Measurements from ENCODE around the gene STRADA. TPM values are rescaled to one million over a fixed set of nuclear protein-coding genes. Genes with fewer than 3 reads are reported as not detected.
"Not testable (repeated sequence)": the region's sequence is repeated elsewhere in the genome, so short reads cannot be mapped to it uniquely, and the experiment has no call there.

STRADA gene
- total RNA-seq, 3 donors from 2014 or later: 35.8 to 37.7 (median 35.9) TPM

DNA sequence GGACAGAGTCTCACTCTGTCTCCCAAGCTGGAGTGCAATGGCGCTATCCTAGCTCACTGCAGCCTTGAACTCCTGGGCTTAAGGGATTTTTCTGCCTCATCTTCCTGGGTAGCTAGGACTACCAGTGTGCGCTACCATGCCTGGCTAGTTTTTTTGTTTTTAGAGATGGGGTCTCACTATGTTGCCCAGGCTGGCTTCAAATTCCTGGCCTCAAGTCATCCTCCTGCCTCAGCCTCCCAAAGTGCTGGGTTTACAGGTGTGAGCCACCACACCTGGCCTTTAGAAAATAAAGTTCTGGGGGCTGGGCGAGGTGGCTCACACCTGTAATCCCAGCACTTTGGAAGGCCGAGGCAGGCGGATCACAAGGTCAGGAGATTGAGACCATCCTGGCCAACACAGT, 21.4 kb downstream of the STRADA start:
- DNase-seq; H3K27me3 Mint-ChIP-seq (ENCODE audit: low read depth); H3K4me3 Mint-ChIP-seq; H3K4me1 Mint-ChIP-seq (ENCODE audit: low read depth); ATAC-seq; H3K9me3 Mint-ChIP-seq; H3K36me3 Mint-ChIP-seq (ENCODE audit: insufficient read depth): not testable (repeated sequence)

- no peak for ATAC-seq
- H3K4me3 Mint-ChIP-seq: no peak overlapping the region
Measured at GRCh38 chr17:63718988-63719387, 22.6 kb downstream of the STRADA start.

DNA sequence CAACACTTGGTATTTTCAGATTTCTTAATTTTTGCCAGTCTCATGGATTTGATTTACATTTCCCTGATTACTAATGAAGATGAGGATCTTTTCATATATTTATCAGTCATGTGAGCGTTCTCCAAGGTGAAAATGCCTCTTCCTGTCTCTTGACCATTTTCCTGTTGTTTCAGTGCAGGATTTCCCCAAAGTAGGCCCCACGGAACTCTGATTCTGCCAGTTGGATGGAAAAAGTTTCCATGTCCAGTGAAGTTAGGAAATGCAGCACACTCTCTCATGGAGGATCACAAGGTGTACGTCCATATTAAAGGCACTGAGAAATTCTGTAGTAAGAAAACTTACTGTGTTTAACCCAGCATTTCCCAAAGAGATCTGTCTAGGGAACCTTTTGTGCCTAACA, 25.2 kb downstream of the STRADA start:
- DNase-seq (no peak), ATAC-seq (no peak)
- Mint-ChIP-seq H3K9me3 (no peaks in the 10 kb centered on the region), H3K4me1 (ENCODE audit: low read depth) (no peaks in the 10 kb centered on the region), H3K36me3 (ENCODE audit: insufficient read depth) (peaks cover 12% of the 10 kb centered on the region), H3K4me3 (no peak overlapping the region), H3K27me3 (ENCODE audit: low read depth) (no peaks in the 10 kb centered on the region)

More at GRCh38 chr17:63718988-63719387, 22.6 kb downstream of the STRADA start:
- DNase-seq: no peak
- H3K27me3 Mint-ChIP-seq (ENCODE audit: low read depth): no peaks in the 10 kb centered on the region
- H3K36me3 Mint-ChIP-seq (ENCODE audit: insufficient read depth): peaks cover 6% of the 10 kb centered on the region
- no peaks in the 10 kb centered on the region for H3K9me3 Mint-ChIP-seq
- H3K4me1 Mint-ChIP-seq (ENCODE audit: low read depth): no peaks in the 10 kb centered on the region

DNA sequence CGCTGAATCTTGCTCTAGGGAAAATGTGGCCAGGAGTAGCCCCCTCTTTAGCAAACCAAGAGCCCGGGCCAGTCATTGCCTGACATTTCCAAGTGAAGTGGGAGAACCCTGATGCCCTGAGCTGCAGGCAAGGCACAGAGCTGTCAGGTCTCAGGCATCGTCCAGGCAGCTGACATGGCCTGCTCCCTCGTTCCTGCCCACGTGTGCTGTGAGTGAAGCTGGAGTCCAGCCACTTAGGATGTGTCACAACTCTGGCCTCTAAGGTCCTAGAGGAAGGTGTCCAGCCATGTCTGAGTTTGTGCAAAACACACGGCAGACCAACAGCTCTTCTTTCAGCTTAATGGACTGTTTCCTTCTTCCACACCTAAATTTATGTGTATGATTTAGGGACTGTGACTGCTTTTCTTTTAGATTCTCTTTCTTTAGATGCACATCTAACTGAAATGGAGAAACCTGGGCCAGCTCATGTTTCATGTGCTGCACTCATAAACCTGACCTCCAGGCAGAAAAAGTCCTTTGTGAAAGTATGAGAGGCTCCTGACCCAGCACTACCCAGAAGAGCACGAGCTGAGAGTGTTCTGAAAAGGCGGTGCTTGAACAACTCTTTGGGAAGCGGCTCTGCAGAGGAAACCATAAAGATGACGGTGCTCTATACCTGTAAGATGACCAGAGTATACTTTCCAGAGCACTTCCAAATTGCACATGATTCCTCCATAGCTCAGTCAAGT, 26.9 kb downstream of the STRADA start:
- peaks cover 12% of the 10 kb centered on the region for H3K36me3 Mint-ChIP-seq (ENCODE audit: insufficient read depth)
- no peaks in the 10 kb centered on the region for H3K27me3 Mint-ChIP-seq (ENCODE audit: low read depth)
- no peak overlapping the region for H3K4me3 Mint-ChIP-seq
- DNase-seq (no peak), ATAC-seq (no peak)
- H3K9me3 Mint-ChIP-seq: no peaks in the 10 kb centered on the region
- peaks cover 10% of the 10 kb centered on the region for H3K4me1 Mint-ChIP-seq (ENCODE audit: low read depth)

GRCh38 chr17:63709110-63709509, 32.5 kb downstream of the STRADA start:
- Mint-ChIP-seq H3K27me3 (ENCODE audit: low read depth) (no peaks in the 10 kb centered on the region), H3K4me3 (no peak overlapping the region), H3K36me3 (ENCODE audit: insufficient read depth) (peaks cover 16% of the 10 kb centered on the region), H3K9me3 (no peaks in the 10 kb centered on the region), H3K4me1 (ENCODE audit: low read depth) (peaks cover 59% of the 10 kb centered on the region)
- ATAC-seq (no peak), DNase-seq (no peak)

GRCh38 chr17:63707151-63707550, 34.4 kb downstream of the STRADA start:
- H3K36me3 Mint-ChIP-seq (ENCODE audit: insufficient read depth): peaks cover 18% of the 10 kb centered on the region
- no peaks in the 10 kb centered on the region for H3K27me3 Mint-ChIP-seq (ENCODE audit: low read depth)
- no peak for DNase-seq
- no peak for ATAC-seq
- no peaks in the 10 kb centered on the region for H3K9me3 Mint-ChIP-seq
- peaks cover 79% of the 10 kb centered on the region for H3K4me1 Mint-ChIP-seq (ENCODE audit: low read depth)
- peak overlapping the region; percentile 31 for H3K4me3 Mint-ChIP-seq

DNA sequence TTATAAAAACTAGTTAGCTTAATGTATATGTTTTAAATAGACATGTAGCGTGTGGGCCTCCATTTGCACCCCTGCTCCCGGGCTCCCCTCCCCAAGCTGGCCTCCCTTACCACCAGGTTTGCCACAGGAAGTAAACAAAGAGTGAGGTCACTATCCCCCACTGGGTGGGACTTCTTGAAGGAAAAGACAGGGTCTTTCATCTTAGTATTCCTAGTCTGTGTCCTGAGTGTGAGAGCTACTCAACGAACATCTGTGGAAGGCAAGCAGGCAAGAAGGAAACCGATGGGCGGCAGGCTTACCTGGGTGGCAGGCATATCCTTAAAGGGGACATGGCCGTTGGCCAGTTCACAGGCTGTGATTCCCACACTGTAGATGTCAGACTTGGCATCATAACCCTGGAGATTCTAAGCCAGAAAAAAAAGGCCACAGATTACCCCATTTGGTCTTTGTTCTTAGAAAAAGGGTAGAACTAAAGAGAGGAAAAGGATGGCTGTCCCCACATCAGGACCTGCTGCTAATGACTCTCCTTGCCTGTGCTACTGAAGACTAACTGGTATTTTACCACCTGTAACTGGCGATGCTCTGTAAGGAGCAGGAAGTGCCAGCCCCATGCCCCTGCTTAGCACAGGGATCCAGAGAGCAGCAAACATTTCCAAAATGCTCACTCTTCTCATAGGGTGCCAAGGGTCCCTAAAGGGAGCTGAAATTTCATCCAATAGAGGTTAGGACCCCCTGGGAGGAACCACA, 35.1 kb downstream of the STRADA start:
- DNase-seq: no peak
- no peak for ATAC-seq
- H3K9me3 Mint-ChIP-seq: no peaks in the 10 kb centered on the region
- peaks cover 18% of the 10 kb centered on the region for H3K36me3 Mint-ChIP-seq (ENCODE audit: insufficient read depth)
- H3K27me3 Mint-ChIP-seq (ENCODE audit: low read depth): no peaks in the 10 kb centered on the region
- peak overlapping the region; percentile 11 for H3K4me3 Mint-ChIP-seq
- H3K4me1 Mint-ChIP-seq (ENCODE audit: low read depth): peaks cover 84% of the 10 kb centered on the region

DNA sequence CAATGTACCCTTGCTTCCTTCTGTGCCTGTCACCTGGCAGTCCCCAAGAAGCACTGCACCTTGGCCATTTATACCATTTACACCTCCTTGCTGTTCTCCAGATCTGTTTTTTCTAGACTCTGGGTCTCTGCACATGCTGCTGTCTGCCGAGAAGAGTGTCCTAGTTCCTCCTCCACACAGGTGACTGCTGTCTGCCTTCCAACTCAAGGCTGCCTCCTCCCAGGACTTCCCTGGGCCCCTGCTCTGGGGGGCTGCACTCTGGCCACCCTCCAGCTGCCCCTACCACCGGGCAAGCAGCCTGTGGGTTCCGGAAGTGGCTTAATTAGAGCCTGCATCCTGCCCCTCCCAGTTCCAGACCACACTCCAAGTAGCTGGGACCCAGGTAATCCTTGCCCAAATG, 35.9 kb downstream of the STRADA start:
- DNase-seq (no peak), ATAC-seq (no peak)
- no peaks in the 10 kb centered on the region for H3K9me3 Mint-ChIP-seq
- H3K4me3 Mint-ChIP-seq: no peak overlapping the region
- no peaks in the 10 kb centered on the region for H3K27me3 Mint-ChIP-seq (ENCODE audit: low read depth)
- H3K4me1 Mint-ChIP-seq (ENCODE audit: low read depth): peaks cover 90% of the 10 kb centered on the region
- peaks cover 18% of the 10 kb centered on the region for H3K36me3 Mint-ChIP-seq (ENCODE audit: insufficient read depth)

DNA sequence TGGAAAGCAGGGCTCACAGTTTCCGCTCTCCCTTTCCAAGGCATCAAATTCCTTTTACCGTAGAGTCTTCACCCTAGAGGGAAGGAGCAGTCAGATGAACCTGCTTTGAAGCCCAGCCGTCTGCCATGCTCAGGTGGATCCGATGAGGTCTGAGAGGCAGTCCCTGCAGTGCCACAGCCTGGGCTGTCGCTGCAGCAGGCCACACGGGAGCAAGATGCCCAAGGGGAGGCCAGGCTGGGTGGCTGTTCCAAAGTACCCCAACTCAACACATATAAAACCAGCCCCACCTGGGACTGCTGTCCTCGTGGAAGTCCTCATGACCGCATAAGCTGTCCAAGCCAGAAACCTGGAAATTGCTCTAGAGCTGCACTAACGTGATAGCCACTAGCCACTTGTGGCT, 36.8 kb downstream of the STRADA start:
- no peak for DNase-seq
- no peaks in the 10 kb centered on the region for H3K9me3 Mint-ChIP-seq
- ATAC-seq: no peak
- H3K4me1 Mint-ChIP-seq (ENCODE audit: low read depth): peaks cover 82% of the 10 kb centered on the region
- no peak overlapping the region for H3K4me3 Mint-ChIP-seq
- no peaks in the 10 kb centered on the region for H3K27me3 Mint-ChIP-seq (ENCODE audit: low read depth)
- H3K36me3 Mint-ChIP-seq (ENCODE audit: insufficient read depth): peaks cover 18% of the 10 kb centered on the region

- DNase-seq (no peak), ATAC-seq (no peak)
- no peak overlapping the region for H3K4me3 Mint-ChIP-seq
- peaks cover 76% of the 10 kb centered on the region for H3K4me1 Mint-ChIP-seq (ENCODE audit: low read depth)
- H3K36me3 Mint-ChIP-seq (ENCODE audit: insufficient read depth): peaks cover 15% of the 10 kb centered on the region
- H3K9me3 Mint-ChIP-seq: no peaks in the 10 kb centered on the region
- no peaks in the 10 kb centered on the region for H3K27me3 Mint-ChIP-seq (ENCODE audit: low read depth)
Measured at GRCh38 chr17:63704259-63704576, 37.4 kb downstream of the STRADA start.

- H3K27me3 Mint-ChIP-seq (ENCODE audit: low read depth): no peaks in the 10 kb centered on the region
- peak overlapping the region; percentile 46 for H3K4me3 Mint-ChIP-seq
- H3K9me3 Mint-ChIP-seq: no peaks in the 10 kb centered on the region
- no peak for ATAC-seq
- no peak for DNase-seq
- peaks cover 71% of the 10 kb centered on the region for H3K4me1 Mint-ChIP-seq (ENCODE audit: low read depth)
- peaks cover 12% of the 10 kb centered on the region for H3K36me3 Mint-ChIP-seq (ENCODE audit: insufficient read depth)
Measured at GRCh38 chr17:63703556-63704258, 37.9 kb downstream of the STRADA start.

GRCh38 chr17:63703029-63703428, 38.6 kb downstream of the STRADA start:
- H3K27me3 Mint-ChIP-seq (ENCODE audit: low read depth): no peaks in the 10 kb centered on the region
- H3K4me1 Mint-ChIP-seq (ENCODE audit: low read depth): peaks cover 68% of the 10 kb centered on the region
- H3K9me3 Mint-ChIP-seq: no peaks in the 10 kb centered on the region
- peaks cover 12% of the 10 kb centered on the region for H3K36me3 Mint-ChIP-seq (ENCODE audit: insufficient read depth)
- peak overlapping the region; percentile 87 for H3K4me3 Mint-ChIP-seq
- no peak for DNase-seq
- no peak for ATAC-seq

DNA sequence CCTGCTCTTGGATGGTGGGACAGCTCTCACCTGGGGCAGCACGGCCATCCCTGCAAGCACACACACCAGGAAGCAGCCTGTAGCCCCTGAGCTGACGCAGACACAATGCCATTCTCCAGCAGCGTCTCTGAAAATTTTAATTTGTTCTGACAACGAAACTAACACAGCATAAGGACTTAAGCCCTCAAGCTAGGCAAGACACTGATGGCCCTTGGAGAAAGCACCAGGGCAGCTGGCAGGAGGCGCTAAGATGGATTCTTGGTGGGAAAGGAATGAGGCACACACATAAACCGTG, 38.9 kb downstream of the STRADA start:
- peaks cover 71% of the 10 kb centered on the region for H3K4me1 Mint-ChIP-seq (ENCODE audit: low read depth)
- H3K36me3 Mint-ChIP-seq (ENCODE audit: insufficient read depth): peaks cover 12% of the 10 kb centered on the region
- no peaks in the 10 kb centered on the region for H3K27me3 Mint-ChIP-seq (ENCODE audit: low read depth)
- ATAC-seq (no peak), DNase-seq (no peak)
- peak overlapping the region; percentile 87 for H3K4me3 Mint-ChIP-seq
- no peaks in the 10 kb centered on the region for H3K9me3 Mint-ChIP-seq

GRCh38 chr17:63701868-63702720, 39.5 kb downstream of the STRADA start:
- Mint-ChIP-seq H3K27me3 (ENCODE audit: low read depth) (no peaks in the 10 kb centered on the region), H3K36me3 (ENCODE audit: insufficient read depth) (peaks cover 12% of the 10 kb centered on the region), H3K4me1 (ENCODE audit: low read depth) (peaks cover 71% of the 10 kb centered on the region), H3K4me3 (peak overlapping the region; percentile 87), H3K9me3 (no peaks in the 10 kb centered on the region)
- peak; percentile 71 for DNase-seq
- ATAC-seq: peak; percentile 9 to 11
